Spleen (tissue), 11 donors: ENCODE data around the gene MATCAP1. TPM values are rescaled to one million over a fixed set of nuclear protein-coding genes. Genes with fewer than 3 reads are reported as not detected.

Experiments
- DNase-seq: peaks from one replicate; pipeline ENCODE4 v3.0.0-alpha.2; 2020
- H3K27ac ChIP-seq, 8 donors: fragments of 200-600 bp; sonication (generic) in 7 of 8; 1 replicate in 4 of 8; 2 replicates in 4 of 8; pipeline versions ENCODE4 v1.5.0 to v1.8.0; 2016 to 2021; ENCODE audit warnings: inconsistent platforms in 4 of 8, mild to moderate bottlenecking in 4 of 8, moderate library complexity in 1 of 8
- H3K27me3 ChIP-seq, 7 donors: fragments of 200-600 bp; sonication (generic) in 6 of 7; replicated peaks in 1 of 7; 1 replicate in 4 of 7; 2 replicates in 3 of 7; pipeline versions ENCODE4 v1.5.0 to v1.8.0; 2016 to 2021; ENCODE audit warnings: inconsistent platforms in 3 of 7, mild to moderate bottlenecking in 1 of 7
- H3K36me3 ChIP-seq, 6 donors: fragments of 200-600 bp; sonication (generic) in 5 of 6; 1 replicate in 4 of 6; 2 replicates in 2 of 6; pipeline versions ENCODE4 v1.5.0 to v1.8.0; 2016 to 2021; ENCODE audit warnings: inconsistent platforms in 2 of 6
- H3K4me1 ChIP-seq, 6 donors: fragments of 200-600 bp; sonication (generic) in 5 of 6; 1 replicate in 3 of 6; 2 replicates in 3 of 6; pipeline versions ENCODE4 v1.5.0 to v1.8.0; 2016 to 2021; ENCODE audit warnings: inconsistent platforms in 3 of 6
- H3K4me3 ChIP-seq, 8 donors: fragments of 200-600 bp; sonication (generic) in 7 of 8; 1 replicate in 4 of 8; 2 replicates in 4 of 8; pipeline versions ENCODE4 v1.5.0 to v1.8.0; 2016 to 2021; ENCODE audit warnings: inconsistent platforms in 4 of 8, mild to moderate bottlenecking in 4 of 8, moderate library complexity in 2 of 8
- H3K9me3 ChIP-seq, 8 donors: fragments of 200-600 bp; sonication (generic) in 7 of 8; 1 replicate in 4 of 8; 2 replicates in 4 of 8; pipeline versions ENCODE4 v1.5.0 to v1.8.0; 2016 to 2021; ENCODE audit warnings: inconsistent platforms in 4 of 8
- CTCF ChIP-seq, 11 experiments: fragments of 200-600 bp in 7 of 11; fragments of 450-650 bp in 4 of 11; sonication (generic) in 4 of 11; IDR thresholded peaks in 8 of 11; conservative IDR thresholded peaks in 3 of 11; 1 replicate in 7 of 11; 2 replicates in 4 of 11; pipeline versions ENCODE4 v1.4.0 to v1.8.0; 2016 to 2021; ENCODE audit warnings: antibody characterized with exemption in 11 of 11, inconsistent platforms in 4 of 11, mild to moderate bottlenecking in 1 of 11
- POLR2A ChIP-seq, 3 donors: fragments of 450-650 bp; IDR thresholded peaks; one replicate each; pipeline ENCODE4 v1.5.1; 2017; ENCODE audit warnings: antibody characterized with exemption in 3 of 3, mild to moderate bottlenecking in 1 of 3
- POLR2AphosphoS5 ChIP-seq, 3 donors: sonication (generic); formaldehyde crosslinking; IDR thresholded peaks; one replicate each; pipeline ENCODE4 v1.5.1; 2017; ENCODE audit warnings: antibody characterized with exemption in 3 of 3
- WGBS, 5 donors: extraction: QIAGEN DNeasy Blood & Tissue Kit in 3 of 5; methylation state at CpG; one replicate each; pipeline versions ENCODE4 v1.1.5 to v1.1.7; 2013 to 2018; 5-methylcytosine and 5-hydroxymethylcytosine counted together
- intact Hi-C: fragments of 100-400 bp; cut with DNase I; formaldehyde crosslinking; loops from one replicate; pipeline ENCODE4 v1.15.0; 2023; ENCODE audit warnings: low total_unique reads
- polyA plus RNA-seq, 3 donors: library from polyadenylated mRNA; stranded (reverse); fragments of 200-250 nt; gene quantifications; one replicate each; pipeline ENCODE4 v1.2.1, GENCODE V29; 2013
- total RNA-seq, 7 donors: library from RNA; depleted of rRNA in 3 of 7; stranded (reverse); fragments of >200 nt in 3 of 7; fragmentation: NEBNext Ultra II Directional in 4 of 7; extraction: Animal tissue kit (Norgen Biotek cat#: 25700) in 4 of 7; gene quantifications; one replicate each; pipeline versions ENCODE4 v1.1.0 to v1.2.1, GENCODE V29; 2016 to 2021
- donor health status: healthy with polysubstance abuse.
- donor health status: DM: no; HTN: no; CAD: no; lungs with moderate emphysema.
- donor health status: DM: no; HTN: no; CAD: no.
- donor health status: Bipolar disorder and iron deficiency.
- donor health status: healthy.
- donor health status: DM: no; HTN: no; CAD: no.
- donor health status: DM: yes; HTN: yes; CAD: no.

Gene MATCAP1
- total and polyA plus RNA-seq, 10 donors, result 8.9 to 59.4 (median 20.6) TPM

GRCh38 chr16:67170168-67170948, 13.4 kb downstream of the MATCAP1 start, which contains the start of gene NOL3:
Gene NOL3 (plus strand): TSS chr16:67170538.
- Histone ChIP-seq H3K4me1 (peaks cover 31 to 72% (median 54%) of the 10 kb centered on the region in 6 donors), H3K27me3 (peaks cover 0 to 100% (median 52%) of the 10 kb centered on the region in 7 donors), H3K36me3 (no peaks in the 10 kb centered on the region), H3K9me3 (no peaks in the 10 kb centered on the region), H3K4me3 (peak within 1 kb of the TSS; percentile 4 to 66 (median 28)), H3K27ac (peak within 1 kb of the TSS; percentile 49 to 88 (median 82))
- TF ChIP-seq POLR2A (IDR thresholded peaks at IDR 0.05) (no peak), POLR2AphosphoS5 (IDR thresholded peaks at IDR 0.05) (peak; percentile 36 to 75 (median 69))
- DNase-seq, result peak; percentile 89
- 1 to 4% (median 2%) methylated on average over 5 to 50 of the region's 50 CpGs for WGBS, 5 donors
- intact Hi-C loops, result no loop called here

DNA sequence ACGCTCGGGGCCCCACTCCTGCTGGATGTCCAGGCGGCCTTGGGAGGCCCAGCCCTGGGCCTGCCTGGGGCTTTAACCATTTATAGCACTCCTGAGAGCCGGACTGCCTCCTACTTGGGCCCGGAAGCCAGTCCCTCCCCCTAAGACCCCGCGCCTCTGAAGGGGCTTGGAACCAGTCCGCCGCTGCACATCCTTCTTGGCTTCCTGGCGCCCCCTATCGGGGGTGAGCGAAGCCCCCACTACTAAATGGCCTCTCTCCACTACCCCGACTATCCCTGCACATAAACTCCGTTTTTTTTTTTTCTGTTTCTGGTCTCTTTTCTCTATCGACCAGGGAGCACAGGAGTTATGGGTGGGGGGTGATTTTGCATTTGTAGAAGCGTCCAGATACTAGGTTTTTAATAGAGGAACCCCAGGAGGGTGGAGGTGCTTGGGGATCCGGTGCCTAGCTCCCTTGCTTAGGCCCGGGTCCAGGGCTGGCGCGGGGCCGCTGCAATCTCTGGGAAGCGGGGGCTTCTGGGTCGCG, 14.1 kb downstream of the MATCAP1 start:
- Histone ChIP-seq H3K9me3 (no peaks in the 10 kb centered on the region), H3K4me3 (peak overlapping the region; percentile 4 to 66 (median 28)), H3K36me3 (no peaks in the 10 kb centered on the region), H3K27ac (peak overlapping the region in 7 of 8 donors; percentile 65 to 88 (median 82)), H3K27me3 (peaks cover 0 to 100% (median 57%) of the 10 kb centered on the region in 7 donors), H3K4me1 (peaks cover 34 to 72% (median 56%) of the 10 kb centered on the region in 6 donors)
- DNase-seq, result no peak
- 6 to 7% (median 6%) methylated on average over 23 to 24 of the region's 24 CpGs for WGBS, 5 donors
- intact Hi-C loops, result no loop called here
- TF ChIP-seq POLR2AphosphoS5 (IDR thresholded peaks at IDR 0.05) (no peak), POLR2A (IDR thresholded peaks at IDR 0.05) (no peak), CTCF (IDR thresholded peaks at IDR 0.05 in 8 of 11, conservative IDR thresholded peaks at IDR 0.05 in 3 of 11) (peak in 8 of 11 experiments; percentile 15 to 65 (median 52))

GRCh38 chr16:67169011-67169451, 14.7 kb downstream of the MATCAP1 start:
- DNase-seq, result no peak
- peak overlapping the region in 2 of 8 donors; percentile 85 to 88 for H3K27ac ChIP-seq
- 8 to 64% (median 54%) methylated on average over 2 to 9 of the region's 9 CpGs for WGBS, 5 donors
- peak overlapping the region in 1 of 8 donors; percentile 22 for H3K4me3 ChIP-seq
- peaks cover 32 to 72% (median 56%) of the 10 kb centered on the region in 6 donors for H3K4me1 ChIP-seq
- no peaks in the 10 kb centered on the region for H3K9me3 ChIP-seq
- TF ChIP-seq POLR2AphosphoS5 (IDR thresholded peaks at IDR 0.05) (no peak), CTCF (IDR thresholded peaks at IDR 0.05 in 8 of 11, conservative IDR thresholded peaks at IDR 0.05 in 3 of 11) (no peak)
- peaks cover 0 to 100% (median 58%) of the 10 kb centered on the region in 7 donors for H3K27me3 ChIP-seq
- intact Hi-C loops, result no loop called here
- no peaks in the 10 kb centered on the region for H3K36me3 ChIP-seq

DNA sequence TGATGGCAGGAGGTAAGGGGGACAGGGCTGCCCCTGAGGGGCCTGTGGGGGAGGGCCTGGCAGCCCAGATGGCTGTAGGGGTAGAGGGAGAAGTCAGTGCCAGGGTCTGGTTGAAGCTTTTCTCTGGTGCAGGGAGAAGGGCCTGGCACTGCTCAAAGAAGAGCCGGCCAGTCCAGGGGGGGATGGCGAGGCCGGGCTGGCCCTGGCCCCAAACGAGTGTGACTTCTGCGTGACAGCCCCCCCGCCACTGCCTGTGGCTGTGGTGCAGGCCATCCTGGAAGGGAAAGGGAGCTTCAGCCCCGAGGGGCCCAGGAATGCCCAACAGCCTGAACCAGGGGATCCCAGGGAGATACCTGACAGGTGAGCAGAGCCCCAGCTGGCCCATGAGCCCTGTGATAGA, 16.2 kb downstream of the MATCAP1 start:
- no peaks in the 10 kb centered on the region for H3K36me3 ChIP-seq
- 80 to 95% (median 88%) methylated on average over 3 to 7 of the region's 7 CpGs for WGBS, 5 donors

More for the DNA sequence above, 16.2 kb downstream of the MATCAP1 start:
- TF ChIP-seq CTCF (IDR thresholded peaks at IDR 0.05 in 8 of 11, conservative IDR thresholded peaks at IDR 0.05 in 3 of 11), result no peak
- TF ChIP-seq POLR2A (IDR thresholded peaks at IDR 0.05), result no peak
- no peak for TF ChIP-seq POLR2AphosphoS5 (IDR thresholded peaks at IDR 0.05)
- Histone ChIP-seq H3K4me3 (no peak overlapping the region), H3K27me3 (peaks cover 4 to 100% (median 73%) of the 10 kb centered on the region in 7 donors), H3K9me3 (no peaks in the 10 kb centered on the region), H3K27ac (no peak overlapping the region), H3K4me1 (peaks cover 39 to 72% (median 58%) of the 10 kb centered on the region in 6 donors)
- no peak for DNase-seq
- intact Hi-C loops, result no loop called here
